Measurements from ENCODE around the gene HLA-DQB1.

GRCh38 chr6:32697031-32697430 is 30.6 kb upstream of the HLA-DQB1 start:
- TF ChIP-seq EZH2 (optimal IDR thresholded peaks at IDR 0.05; ENCODE audit: low read depth, low read length): no peak
- TF ChIP-seq CTCF (IDR thresholded peaks at IDR 0.05; ENCODE audit: low read length): no peak
- no peak for TF ChIP-seq EZH2phosphoT487 (IDR thresholded peaks at IDR 0.05; ENCODE audit: low read length)

Measured in MM.1S (cell line).